Hematopoietic multipotent progenitor cell treated with erythropoietin and hydrocortisone succinate and interleukin-3 and kit ligand, for 4 days (in vitro differentiated cells): Measurements from ENCODE around the gene ATAT1.

Experiments
- DNase-seq: peaks from one replicate; pipeline ENCODE4 v3.0.0-alpha.2; 2015

ATAT1 gene

DNA sequence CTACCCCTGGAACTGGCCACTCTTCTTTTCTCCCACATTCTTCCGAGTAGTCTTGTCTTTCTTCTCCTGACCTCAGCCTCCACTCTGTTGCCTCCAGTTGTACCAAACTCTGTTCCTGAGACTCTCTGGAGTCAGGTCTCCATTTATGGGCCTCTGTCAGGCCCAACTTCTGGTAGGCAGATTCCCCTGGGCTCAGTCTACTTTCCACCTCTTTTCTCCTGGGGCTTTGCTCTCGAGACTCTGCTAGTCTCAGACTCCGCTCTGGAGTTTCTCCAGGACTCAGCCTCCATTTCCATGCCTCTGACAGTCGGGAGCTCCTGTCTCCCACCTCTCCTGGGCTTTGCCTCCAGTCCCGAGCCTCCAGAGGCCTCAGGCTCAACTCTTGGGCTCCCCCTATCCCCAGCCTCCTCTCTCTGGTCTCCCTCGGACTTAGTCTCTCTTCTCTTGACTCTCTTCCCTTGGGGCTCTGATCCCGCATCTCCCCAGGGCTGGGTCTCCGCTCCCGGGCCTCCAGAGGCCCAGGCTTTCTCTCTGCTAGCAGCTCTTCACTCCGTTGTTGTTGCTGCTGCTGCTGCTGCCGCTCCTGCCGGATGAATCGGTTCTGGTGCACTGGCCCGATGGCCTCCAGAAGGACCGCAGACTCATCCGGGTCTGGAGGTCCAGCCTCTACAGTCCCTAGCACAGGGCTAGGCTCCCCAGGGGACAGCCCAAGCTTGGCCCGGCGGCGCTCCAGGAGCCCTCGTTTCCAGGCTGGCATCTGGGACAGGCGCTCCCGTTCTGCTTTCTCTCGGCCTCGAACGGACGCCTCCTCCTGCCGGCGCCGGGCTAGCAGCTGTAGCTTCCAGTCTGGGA lies 58.7 kb downstream of the ATAT1 start:
- DNase-seq = peak; percentile 69

GRCh38 chr6:30686009-30686907 lies 59.6 kb downstream of the ATAT1 start, which contains the start of gene PPP1R18:
TSS of gene PPP1R18 (minus strand) at chr6:30686645. CDS start at chr6:30686018, 627 bp downstream.
- peak; percentile 72 for DNase-seq

DNA sequence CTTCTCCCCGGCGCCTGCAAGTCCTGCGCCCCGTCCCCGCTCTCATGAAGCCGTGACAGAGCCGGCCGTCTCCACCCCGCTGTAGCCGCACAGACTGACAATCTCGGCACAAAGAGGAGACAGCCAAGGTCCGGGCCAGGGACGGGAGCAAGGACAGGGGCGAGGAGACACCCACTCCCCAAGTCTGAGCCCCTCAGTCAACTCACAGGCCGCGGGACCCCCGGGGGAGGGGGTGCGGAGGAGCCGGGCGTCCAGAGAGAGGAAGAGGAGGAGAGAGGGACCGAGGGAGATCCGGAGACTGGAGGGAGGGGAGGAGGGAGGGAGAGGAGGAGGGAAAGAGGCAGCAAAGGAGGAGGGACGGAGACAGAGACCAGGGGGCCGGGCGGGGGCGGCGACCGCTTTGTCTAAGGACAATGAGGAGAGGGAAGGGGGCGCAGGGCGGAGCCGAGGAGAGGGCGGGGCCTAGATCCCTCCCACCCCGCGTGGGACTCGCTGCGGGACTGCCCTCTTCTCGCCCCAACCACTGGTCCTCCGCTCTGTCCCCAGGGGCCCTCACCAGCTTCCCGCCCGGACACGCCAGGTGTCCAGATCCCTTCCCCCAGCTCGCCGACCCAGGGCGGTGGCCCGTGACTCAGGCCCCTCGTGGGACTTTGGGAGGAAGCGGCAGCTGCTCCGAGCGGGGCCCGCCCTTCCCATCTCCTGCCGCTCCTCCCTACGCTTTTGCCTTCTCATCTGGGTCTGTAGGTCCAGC lies 60.4 kb downstream of the ATAT1 start:
- peak; percentile 90 for DNase-seq

- DNase-seq = no peak
Measured at GRCh38 chr6:30687659-30688431, 61.2 kb downstream of the ATAT1 start.

DNA sequence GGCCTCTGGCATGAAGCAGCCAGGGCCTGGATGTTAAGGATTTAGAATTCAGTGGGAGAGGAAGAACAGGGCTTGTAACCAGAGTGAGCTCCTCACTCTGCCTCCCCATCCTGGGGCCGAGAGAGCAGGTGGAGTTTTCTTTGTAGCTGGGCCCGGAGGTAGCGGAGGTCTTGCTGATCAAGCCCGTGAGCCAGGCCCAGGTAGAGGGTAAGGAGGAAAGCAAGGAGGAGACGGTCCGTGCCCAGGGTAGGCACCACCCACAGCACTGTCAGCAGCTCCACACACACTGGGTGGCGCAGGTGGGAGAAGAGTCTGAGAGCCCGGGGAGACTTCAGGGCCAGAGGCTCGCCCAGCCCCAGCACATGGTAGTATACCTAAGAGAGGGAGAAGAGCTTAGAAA lies 61.9 kb downstream of the ATAT1 start:
- DNase-seq = no peak

DNA sequence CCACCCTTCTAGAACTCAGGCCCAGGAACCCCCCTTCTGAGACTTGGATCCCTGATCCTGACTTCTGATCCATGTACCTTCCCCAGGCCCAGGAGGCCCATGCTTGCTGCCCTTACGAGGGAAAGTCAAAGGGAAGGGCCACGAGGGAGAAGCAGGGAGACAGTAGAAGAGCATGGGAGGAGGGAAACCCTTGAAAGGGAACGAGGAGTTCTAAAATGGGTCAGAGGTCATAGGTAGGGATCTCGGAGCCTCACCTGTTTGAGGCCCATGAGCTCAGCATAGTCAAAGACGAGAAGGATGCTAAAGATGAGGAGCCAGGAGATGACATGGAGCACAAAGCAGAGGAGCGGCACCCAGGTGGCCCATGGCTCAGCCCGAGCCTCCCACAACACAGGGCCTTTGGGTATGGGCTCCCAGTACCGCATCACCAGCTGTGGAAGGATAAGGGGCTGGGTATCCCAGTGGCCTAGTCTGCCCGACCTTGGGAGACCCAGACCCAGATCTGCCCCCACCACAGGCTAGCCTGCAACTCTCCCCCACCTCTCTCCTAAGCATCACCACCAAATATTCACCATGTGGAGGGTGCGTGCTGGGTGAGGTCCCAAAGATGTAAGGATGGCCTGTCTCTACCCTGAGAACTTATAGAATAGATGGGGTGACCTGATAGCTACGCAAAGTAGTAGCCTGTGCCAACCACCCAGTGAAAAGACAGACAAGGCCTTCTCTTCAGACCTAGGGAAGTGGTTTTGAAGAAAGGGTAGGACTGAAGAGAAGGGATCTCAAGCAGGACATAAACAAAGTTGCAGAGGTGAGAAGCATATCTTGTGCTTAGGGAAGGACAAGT lies 62.6 kb downstream of the ATAT1 start:
- peak; percentile 35 for DNase-seq

DNA sequence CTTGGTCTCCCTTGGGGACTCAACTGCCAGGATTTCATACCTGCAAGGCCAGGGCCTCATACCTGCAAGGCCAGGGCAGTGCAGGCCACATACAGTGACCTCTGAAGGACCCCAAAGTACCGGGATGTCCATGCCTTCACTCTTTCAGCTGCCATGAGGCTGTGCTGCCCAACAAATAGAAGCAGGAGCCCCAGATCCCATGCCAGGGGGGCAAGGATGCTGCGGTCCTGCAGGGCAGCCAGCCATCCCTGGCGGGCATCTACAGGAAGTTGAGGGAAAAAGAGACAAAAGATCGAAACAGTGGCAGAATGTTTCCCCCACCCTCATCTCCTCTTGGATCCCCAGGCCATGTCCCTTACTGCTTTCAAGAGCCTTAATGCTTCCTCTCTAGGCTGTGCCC lies 63.3 kb downstream of the ATAT1 start:
- DNase-seq = no peak

DNA sequence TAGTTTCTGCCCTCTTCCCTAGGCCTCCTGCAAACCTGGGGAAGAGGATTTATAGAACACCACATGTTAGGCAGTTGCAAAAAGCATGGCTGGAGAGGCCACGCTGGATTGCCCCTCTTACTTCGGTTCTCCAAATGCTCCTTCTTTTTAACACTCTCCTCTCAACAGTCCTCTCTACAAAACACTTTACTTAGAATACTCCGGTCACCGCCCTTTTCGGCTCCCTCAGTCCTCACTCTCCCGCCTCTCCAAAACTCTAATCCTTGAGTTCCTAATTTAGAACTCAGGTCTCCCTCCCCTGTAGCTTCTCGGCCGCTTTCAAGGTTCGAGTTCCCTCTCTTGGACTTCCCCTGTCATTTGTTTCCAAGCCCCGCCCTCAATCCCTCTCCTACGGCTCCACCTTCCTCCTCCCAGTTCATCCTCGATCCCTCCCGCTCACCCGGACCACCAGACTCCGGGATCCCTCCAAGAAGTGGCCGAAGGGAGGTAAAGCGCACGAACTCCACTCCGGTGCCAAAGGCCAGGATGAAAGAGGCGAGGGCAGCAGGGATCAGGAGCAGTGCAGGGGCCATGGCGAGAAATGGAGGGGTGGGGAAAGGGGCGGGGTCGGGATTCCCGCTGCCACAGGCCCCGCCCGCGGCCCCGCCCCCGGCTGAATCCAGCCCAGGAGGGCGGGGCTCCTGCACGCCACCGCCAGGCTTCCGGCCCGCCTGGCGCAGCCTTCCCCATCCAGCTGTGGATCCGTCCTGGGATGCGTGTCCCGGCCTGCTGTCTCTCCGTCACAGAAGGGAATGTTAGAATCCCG lies 63.9 kb downstream of the ATAT1 start, which contains the start of gene NRM:
NRM (minus strand) TSS at position 582 of the 805 bp plus-strand sequence; CDS start at position 572, 10 bp downstream.
- DNase-seq = peak; percentile 90

GRCh38 chr6:30691208-30691847 lies 64.7 kb downstream of the ATAT1 start:
- no peak for DNase-seq
